Stimulated activated CD4-positive, alpha-beta T cell treated with anti-CD3 and anti-CD28 coated beads, TNF-alpha, amount 100 ng/mL, for 1 hour (primary cell): Measurements from ENCODE around the gene CCDC137.

ENCODE experiments used
- DNase-seq, 3 donors: peaks; one replicate each; pipeline ENCODE4 v3.0.0-alpha.2; 2020; ENCODE audit warnings: low read depth in 3 of 3, low spot score in 1 of 3

Gene CCDC137

DNA sequence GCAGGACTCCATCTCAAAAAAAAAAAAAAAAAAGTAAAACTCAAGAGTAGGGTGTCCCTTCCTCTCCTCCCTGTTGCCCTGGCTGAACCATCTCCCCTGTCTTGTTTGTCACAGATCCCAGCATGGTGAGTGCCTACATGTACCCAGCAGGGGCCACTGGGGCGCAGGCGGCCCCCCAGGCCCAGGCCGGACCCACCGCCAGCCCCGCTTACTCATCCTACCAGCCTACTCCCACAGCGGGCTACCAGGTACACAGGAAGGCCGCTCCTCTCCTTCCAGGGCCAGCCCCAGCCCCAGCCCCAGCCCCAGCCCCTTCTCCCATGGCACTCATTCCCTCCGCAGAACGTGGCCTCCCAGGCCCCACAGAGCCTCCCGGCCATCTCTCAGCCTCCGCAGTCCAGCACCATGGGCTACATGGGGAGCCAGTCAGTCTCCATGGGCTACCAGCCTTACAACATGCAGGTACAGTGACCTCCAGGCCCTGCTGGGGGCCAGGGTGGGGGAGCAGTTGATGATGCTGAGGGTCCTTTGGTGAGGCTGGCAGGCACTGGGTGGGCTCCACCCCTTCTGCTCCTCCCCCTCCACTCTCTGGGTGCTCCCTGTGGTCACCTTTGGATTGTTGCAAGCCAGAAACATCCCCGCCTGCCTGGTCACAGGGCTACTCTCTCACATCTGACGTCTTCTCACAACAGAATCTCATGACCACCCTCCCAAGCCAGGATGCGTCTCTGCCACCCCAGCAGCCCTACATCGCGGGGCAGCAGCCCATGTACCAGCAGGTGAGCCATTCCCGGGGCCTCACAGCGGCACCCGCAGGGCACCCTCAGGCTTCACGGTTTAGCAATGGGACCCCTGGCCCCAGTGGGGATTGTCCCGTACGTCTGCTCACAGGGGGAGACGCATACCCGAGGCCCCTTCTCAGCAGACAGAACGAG lies 34.1 kb downstream of the CCDC137 start:
- DNase-seq: no peak

DNA sequence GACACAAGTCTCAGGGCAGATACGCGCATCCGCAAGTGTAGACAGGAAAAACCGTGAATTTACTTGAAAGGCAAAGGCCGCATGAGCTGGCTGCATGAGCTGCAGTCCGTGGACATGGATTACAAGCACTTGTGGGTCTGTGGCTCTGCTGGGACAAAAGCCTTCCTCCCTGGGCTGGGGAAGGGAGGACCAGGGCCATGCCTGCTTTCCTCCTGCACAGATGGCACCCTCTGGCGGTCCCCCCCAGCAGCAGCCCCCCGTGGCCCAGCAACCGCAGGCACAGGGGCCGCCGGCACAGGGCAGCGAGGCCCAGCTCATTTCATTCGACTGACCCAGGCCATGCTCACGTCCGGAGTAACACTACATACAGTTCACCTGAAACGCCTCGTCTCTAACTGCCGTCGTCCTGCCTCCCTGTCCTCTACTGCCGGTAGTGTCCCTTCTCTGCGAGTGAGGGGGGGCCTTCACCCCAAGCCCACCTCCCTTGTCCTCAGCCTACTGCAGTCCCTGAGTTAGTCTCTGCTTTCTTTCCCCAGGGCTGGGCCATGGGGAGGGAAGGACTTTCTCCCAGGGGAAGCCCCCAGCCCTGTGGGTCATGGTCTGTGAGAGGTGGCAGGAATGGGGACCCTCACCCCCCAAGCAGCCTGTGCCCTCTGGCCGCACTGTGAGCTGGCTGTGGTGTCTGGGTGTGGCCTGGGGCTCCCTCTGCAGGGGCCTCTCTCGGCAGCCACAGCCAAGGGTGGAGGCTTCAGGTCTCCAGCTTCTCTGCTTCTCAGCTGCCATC lies 34.9 kb downstream of the CCDC137 start:
- DNase-seq: no peak

DNA sequence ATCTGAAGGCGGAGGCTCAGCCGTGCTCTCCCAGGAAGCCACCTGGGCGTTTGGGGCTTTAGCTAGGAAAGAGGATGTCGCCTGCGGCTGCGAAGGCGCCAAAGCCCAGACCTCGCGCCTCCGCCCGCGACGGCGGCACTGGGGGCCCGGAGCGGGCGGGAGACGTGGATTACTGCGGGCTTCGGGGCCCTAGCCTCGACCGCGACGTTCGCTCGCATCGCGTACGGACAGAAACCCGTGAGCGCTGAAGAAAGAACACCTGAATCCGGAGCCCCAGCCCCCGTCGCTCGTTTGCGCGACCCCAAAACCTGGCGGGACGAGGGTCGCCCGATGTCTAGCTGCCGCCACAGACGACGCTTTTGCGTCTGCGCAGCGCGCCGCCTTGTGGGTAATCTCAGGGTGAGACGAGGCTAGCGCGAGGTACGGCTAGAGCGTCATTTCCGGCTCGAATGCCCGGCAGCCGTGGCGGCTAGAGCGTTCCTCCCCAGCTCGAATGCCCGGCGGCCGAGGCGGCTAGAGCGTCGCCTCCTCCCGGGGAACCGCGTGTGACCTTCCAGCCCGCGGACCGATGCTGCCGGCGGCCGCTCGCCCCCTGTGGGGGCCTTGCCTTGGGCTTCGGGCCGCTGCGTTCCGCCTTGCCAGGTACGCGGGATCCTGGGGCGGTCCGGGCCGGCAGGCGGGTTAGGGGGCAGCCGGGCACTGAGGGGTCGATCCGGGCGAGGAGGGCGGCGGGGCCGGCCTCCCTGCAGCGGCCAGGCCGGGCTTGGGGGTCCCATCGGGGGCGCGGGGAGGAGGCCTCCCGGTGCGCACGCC lies 36.6 kb downstream of the CCDC137 start, which contains the start of gene MRPL12:
TSS of gene MRPL12 (plus strand) at position 434 of the 813 bp plus-strand sequence. CDS start at position 569, 135 bp downstream.
- peak; percentile 62 to 77 (median 66) for DNase-seq

DNA sequence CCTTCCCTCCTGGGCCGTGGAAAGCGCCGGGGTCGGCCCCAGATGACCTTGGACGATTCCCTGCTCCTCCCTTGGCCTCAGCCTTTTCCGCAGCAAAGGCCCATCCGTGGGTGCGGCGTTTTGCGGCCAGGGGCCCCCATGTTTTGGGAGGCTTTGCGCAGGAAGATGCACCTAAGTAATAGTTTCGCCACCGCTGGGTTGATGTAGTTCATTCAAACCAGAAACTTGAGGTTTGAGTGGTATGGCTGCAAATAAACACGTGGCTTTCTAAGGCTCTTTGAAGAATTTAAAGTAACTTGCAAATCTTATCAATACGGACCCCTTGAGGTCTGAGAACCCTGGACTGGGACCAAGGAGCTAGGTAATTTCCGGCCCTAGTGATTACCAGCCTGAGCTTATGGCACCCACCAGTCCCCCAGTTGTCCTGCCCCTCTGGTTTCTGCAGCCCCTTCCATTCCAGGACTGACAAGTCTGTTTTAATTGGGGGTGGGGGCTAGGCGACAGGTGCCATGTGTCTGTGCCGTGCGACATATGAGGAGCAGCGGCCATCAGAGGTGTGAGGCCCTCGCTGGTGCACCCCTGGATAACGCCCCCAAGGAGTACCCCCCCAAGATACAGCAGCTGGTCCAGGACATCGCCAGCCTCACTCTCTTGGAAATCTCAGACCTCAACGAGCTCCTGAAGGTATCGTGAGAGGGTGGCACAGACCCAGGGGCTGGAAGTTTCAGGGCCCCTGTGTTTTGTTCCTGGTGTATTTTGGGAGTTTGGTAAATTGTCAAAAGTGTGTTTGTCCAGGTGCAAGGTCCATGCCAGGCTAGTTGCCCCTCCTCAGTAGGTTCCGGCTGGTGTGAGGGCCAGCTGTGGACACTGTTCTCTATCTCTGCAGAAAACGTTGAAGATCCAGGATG lies 37.5 kb downstream of the CCDC137 start:
- DNase-seq: no peak

DNA sequence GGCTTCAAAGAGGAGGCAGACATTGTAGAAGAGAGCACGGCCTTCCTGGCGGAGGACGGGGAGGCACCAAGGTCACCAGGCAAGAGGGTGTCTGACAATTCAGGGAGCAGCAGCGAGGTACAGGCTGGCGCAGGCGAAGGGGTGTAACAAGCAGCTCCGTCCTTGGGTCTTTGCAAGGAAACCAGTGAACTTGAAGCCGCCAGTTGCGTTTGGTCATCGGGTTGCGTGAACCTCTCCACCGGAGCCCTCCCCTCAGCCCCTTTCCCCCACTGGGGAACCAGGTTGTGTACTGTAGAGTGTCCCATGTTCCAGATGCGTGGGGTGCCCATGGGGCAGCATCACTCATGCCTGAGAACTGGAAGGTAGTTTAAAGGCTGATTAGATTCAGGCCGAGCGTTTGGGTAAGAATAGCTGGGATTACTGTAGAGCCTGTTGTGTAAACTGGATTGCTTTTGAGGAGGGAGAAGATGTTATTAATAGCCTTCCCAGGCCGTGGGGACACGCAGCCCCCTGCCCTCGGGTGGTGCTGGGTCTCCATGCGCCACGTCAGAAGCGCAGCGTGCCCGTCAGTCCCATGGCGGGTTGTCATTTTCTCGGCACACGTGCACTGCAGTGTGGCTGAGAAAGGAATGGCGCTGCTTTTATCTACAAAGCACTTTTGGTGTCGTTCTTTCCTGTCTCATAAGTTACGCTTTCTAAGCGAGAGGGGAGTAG lies 39.1 kb downstream of the CCDC137 start:
- DNase-seq: no peak

DNA sequence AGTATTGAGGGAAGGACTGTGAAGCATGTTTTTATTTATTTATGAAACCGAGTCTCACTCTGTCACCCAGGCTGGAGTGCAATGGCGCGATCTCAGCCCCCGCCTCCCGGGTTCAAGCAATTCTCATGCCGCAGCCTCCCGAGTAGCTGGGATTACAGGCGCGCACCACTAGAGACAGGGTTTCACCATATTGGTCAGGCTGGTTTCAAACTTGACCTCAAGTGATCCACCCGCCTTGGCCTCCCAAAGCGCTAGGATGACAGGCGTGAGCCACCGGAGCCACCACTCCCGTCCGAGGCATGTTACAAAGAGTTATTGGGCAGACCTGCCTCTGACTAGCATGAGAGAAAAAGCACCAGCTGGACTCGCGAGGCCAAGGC lies 39.7 kb downstream of the CCDC137 start:
- no peak for DNase-seq

DNA sequence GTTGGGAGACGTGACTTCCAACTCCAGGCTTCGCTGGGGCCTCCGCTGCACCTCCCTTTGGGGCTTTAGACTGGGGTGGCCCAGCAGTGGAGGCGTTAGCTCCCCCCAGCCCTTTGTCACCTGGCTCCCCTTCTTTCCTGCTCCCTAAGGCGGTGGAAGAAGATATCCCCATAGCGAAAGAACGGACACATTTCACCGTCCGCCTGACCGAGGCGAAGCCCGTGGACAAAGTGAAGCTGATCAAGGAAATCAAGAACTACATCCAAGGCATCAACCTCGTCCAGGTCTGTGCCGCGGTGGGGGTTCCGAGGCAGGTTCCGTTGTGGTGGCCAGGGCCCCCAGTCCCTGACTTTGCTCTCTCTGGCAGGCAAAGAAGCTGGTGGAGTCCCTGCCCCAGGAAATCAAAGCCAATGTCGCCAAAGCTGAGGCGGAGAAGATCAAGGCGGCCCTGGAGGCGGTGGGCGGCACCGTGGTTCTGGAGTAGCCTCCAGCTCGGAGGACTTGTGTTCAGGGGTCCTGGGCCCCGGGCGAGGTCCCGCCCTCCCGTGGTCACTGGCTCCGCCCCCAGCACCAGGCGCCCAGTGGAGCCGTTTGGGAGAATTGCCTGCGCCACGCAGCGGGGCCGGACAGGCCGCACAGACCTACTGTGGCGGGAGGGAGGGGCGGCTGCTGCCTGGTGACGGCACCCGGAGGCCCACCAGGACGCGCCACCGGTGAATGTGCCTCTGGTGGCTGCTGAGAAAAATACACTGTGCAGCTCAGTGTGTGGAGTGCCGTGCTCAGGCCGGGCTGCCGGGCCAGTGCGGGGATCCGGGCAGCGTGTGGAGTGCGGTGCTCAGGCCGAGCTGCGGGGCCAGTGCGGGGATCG lies 40.5 kb downstream of the CCDC137 start:
- DNase-seq: no peak

DNA sequence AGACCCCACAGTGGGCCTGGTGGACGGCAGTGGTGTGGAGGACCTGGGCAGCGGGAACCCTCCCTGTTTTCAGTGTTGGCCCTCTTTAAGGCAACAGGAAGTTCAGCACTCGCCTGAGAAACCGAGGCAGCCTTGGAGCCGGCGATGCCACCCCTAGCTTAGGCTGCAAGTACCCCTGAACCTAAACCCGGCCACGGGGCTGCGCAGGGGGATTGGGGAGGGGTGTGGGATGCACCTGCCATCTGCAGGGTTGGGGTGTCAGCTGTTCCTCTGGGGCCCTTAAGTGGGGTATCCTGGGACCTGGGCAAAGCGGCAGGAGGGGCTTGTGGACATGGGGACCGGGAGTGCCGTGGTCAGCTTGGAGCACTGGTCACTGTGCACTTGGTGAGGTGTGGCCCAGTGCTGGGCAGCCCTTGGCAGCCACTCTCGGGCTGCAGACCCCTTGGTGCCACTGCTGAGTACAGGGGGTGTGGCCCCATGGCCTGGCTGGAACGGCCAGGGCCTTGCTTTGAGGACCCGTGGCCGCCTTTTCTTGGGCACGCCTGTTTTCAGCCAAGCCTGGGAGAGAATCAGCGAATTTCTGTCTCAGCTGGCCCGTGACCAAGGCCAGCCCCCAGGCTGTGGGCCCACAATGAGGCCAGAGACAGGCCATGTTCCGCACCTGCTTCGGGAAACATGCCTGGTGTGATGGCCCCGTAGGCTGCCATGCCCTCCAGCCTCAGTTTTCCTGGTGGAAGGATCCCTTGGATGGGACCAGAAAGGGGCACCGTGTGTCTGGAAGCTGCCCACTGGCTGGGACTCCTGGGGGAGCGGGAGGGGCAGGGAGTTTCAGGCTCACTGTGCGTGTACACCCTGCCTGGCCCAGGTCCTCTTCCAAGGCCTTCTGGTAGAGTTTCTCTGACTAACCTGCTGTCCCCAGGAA lies 41.4 kb downstream of the CCDC137 start:
- no peak for DNase-seq

DNA sequence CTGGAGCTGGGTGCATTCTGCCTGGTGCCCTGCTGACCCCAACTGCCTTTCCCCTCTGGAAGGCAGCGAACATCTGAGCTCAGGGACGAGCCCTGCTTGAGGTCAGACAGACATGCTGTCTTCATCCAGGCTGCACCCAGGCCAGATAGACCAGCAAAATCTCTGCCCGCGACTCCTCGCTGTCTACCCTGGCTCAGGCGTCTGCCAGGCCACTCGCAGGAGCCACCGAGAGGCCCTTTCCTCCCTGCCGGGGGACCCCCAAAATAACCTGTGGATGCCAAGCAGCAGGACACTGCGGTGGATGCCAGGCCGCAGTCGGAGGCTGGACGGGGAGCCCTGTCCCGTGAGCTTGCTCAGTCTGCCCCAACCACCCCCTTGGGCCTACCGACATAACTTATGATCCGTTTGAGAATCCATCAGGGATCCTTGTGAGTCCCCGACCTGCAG lies 42.2 kb downstream of the CCDC137 start:
- DNase-seq: no peak

DNA sequence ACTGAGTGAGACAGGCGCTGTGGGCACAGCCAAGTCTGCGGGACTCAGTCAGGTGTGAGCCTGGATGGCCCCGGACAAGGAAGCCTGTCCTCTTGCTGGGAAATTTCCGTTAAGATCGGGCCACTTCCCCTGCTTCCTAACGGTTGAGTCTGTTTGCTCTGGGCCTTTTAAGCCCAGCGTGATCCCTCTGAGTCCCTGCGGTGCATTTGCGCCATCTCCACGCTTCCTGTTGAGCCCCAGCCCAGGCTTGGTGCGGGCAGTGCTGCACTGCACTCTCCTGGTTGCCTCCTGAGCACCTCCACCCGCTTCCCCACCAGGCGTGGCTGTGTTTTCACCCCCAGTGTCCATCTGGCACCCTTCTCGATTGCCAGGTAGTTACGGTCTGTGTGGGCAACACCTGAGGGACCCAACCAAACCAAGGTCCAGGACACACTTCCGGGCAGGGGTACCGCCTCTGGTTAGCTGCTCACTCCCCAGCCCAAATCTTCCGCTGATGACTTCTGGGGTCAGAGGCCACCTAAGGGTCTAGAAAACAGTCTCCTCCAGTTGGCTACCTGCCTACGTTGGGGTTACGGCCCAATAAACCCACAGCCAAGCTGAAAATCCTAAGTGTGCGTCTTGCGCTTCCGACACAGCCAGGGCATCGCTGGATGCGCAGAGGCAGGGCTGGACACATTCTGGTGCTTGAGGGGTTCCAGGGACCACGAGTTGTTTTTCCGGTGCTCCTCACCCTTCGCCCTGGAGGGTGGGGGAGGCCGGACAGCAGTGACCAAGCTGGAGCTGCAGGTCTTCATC lies 44.2 kb downstream of the CCDC137 start:
- DNase-seq: no peak

DNA sequence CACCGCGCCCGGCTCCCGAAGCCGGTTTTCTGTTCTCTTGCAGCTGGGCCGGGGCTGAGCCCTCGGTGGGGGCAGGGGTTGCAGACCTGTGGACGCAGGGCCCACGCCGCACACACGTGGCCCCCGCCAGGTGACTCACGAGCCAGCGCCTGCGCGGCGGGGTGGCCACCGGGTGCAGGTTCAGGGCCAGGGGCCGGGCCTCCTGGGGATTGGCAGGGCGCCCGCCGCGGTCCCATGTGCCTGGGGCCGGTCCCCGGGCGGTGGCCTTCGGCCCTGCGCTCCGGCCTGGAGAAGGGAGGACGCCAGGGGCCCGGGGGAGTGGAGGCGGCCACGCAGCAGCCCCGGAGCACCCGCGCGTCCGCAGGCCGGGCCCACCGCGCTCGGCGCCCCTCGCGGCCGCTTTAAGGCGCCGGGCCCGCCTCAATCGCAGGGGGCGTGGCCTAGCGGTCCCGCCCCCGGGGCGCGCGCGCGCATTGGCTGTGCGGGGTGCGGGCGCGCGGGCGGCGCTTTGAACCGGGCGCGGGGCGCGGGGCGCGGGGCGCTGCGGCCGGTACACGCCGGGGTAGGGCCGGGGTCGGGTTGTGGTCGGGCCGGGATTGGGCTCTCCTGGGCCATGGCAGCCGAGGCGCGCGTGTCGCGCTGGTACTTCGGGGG lies 45.4 kb downstream of the CCDC137 start, which contains the start of gene SLC25A10:
TSS of gene SLC25A10 (plus strand) at position 471 of the 654 bp plus-strand sequence. CDS start at position 614, 143 bp downstream.
- peak; percentile 31 to 70 (median 52) for DNase-seq

DNA sequence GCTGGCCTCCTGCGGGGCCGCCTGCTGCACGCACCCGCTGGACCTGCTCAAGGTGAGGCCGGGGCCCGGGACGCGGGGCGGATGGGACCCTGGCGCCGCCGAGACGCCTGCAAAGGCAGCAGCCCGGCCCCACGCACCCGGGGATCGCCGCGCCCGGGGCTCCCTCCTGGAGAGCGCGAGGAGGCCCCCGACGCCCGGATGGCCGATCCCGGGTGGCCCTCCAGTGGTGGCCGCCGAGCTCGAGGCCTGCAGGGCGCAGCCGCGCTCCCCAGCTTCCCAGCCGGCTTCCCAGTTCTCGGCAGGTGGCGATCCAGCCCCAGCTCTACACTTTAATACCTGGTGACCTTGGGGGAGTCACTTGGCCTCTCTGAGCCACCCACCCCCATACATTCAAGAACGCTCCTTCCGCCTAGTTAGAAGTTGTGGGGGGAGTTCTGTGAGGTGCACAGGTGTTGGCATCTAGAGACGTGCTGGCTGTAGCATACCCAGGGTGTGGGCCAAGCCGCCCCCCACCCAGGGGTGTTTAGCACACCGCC lies 46.0 kb downstream of the CCDC137 start:
- no peak for DNase-seq

DNA sequence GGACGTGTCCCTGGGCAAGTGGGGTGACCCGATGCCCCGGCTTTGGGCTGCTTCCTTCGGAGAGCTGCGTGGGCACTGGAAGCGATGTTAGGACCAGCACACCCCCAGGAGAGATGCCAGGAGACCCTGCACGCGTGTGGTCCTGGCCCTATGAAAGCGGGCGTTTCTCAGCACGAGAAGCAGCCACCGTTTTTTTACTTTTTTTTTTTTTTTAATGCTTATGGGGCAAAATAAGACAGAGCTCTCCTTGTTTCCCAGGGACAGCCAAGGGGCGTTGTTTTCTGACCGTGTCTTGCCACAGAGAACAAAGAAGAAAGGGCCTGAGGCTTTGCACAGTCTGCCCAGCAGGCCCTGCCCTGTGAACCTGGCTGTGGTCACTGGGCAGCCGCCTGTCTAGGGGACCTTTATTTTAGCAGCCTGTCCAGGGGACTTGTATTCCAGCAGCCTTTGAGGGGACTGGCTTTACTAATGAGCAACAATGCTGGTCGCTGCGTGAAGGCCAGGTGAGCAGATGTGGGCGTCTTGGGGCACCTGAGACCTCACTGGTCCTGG lies 46.5 kb downstream of the CCDC137 start:
- no peak for DNase-seq

DNA sequence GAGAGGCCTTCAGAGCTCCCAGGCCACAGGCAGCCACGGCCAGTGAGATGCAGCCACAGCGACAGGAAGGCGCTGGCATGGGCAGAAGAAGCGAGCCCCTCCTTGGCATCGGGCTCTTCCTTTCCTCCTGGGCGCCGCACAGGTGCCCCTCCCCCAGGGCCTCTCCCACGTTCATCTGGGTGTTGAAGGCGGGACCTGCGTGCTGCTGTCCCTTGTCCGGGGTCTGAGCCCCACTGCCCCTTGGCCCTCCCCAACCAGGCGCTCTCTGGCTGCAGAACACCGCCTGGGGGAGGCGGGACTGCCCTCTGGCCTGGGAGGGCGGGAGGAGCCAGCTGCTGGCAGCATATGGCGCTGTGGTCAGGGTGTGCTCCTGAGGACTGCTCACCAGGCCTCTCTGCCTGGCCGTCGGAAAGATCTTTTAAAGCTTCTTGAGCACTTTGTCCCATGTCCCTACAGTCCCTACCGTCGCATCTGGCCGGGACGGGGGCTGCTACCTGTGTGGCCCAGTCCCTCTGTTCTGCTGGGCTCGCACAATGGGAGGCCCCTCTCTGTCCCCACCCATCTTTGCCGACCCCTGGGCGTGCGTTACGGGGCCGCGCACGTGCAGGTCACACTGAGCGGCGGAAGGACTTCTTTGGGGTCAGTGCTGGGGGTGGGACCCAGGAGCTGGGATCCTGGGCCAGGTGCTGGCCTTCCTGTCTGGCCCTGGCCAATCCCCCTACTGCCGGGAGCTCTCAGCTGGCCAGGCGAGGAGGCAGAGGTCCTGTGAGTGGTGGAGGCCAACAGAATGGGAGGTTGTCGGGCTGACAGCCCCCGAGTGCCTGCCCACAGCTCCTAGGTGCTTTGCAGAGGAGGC lies 47.2 kb downstream of the CCDC137 start:
- DNase-seq: no peak
